HEK293 (cell line): ENCODE measurements around the gene IGFBP7.

Experiments used
- CTCF ChIA-PET: fragments of 350-600 bp; formaldehyde crosslinking; extraction: SDS; loops from one replicate; lab custom pipeline; 2021; ENCODE audit warnings: antibody characterized with exemption; lab: Yijun Ruan, JAX
- POLR2A ChIA-PET: fragments of 300-600 bp; formaldehyde crosslinking; extraction: SDS; loops from one replicate; lab custom pipeline; 2020; ENCODE audit warnings: antibody characterized with exemption, inconsistent platforms; lab: Yijun Ruan, JAX
- H3K27ac ChIP-seq: fragments of 200-500 bp; sonication (Bioruptor generic); 2 replicates; pipeline ENCODE4 v1.5.1; 2014; ENCODE audit warnings: low read depth, low read length, control low read depth, inconsistent platforms; ENCODE audit errors: extremely low read depth
- H3K36me3 ChIP-seq, 2 experiments: fragments of 200-500 bp in 1 of 2; sonication (Bioruptor generic) in 1 of 2; 1 replicate in 1 of 2; 2 replicates in 1 of 2; pipeline ENCODE4 v1.5.1; 2014 to 2017; ENCODE audit warnings: inconsistent platforms in 2 of 2, low read length in 2 of 2; ENCODE audit not compliant: control insufficient read depth in 2 of 2, insufficient read depth in 1 of 2
- H3K4me1 ChIP-seq: fragments of 200-500 bp; sonication (Bioruptor generic); 2 replicates; pipeline ENCODE4 v1.5.1; 2014; ENCODE audit warnings: mild to moderate bottlenecking, low read length, inconsistent platforms; ENCODE audit not compliant: control insufficient read depth, insufficient read depth
- H3K4me3 ChIP-seq: 2 replicates; pipeline ENCODE4 v1.5.1; 2011; ENCODE audit warnings: low read depth, mild to moderate bottlenecking, control low read depth, low read length, moderate library complexity
- H3K9me3 ChIP-seq: fragments of 200-500 bp; sonication (Bioruptor generic); 2 replicates; pipeline ENCODE4 v1.5.1; 2014; ENCODE audit warnings: low read depth, low read length, inconsistent platforms; ENCODE audit not compliant: control insufficient read depth, insufficient read depth
- HOXC10 ChIP-seq: sonication (generic); formaldehyde crosslinking; IDR thresholded peaks from 2 replicates; pipeline ENCODE4 v1.8.1; 2023; ENCODE audit warnings: mild to moderate bottlenecking, missing genetic modification reagents
- MYNN ChIP-seq: fragments of 450-650 bp; formaldehyde crosslinking; IDR thresholded peaks from 2 replicates; pipeline ENCODE4 v1.5.1; 2016; ENCODE audit warnings: missing biosample characterization, missing genetic modification characterization, borderline replicate concordance
- OVOL3 ChIP-seq: fragments of 450-650 bp; formaldehyde crosslinking; IDR thresholded peaks from 2 replicates; pipeline ENCODE4 v1.5.1; 2016; ENCODE audit warnings: missing biosample characterization, missing genetic modification characterization
- ZBTB20 ChIP-seq: fragments of 450-650 bp; formaldehyde crosslinking; IDR thresholded peaks from 2 replicates; pipeline ENCODE4 v1.5.1; 2016; ENCODE audit warnings: missing biosample characterization, missing genetic modification characterization
- ZFHX2 ChIP-seq: fragments of 450-650 bp; formaldehyde crosslinking; conservative IDR thresholded peaks from 2 replicates; pipeline ENCODE4 v1.5.1; 2016; ENCODE audit warnings: missing biosample characterization, missing genetic modification characterization
- ZIC2 ChIP-seq: fragments of 450-650 bp; formaldehyde crosslinking; IDR thresholded peaks from 2 replicates; pipeline ENCODE4 v1.5.1; 2016; ENCODE audit warnings: missing biosample characterization, missing genetic modification characterization
- ZNF121 ChIP-seq: fragments of 450-650 bp; formaldehyde crosslinking; IDR thresholded peaks from 2 replicates; pipeline ENCODE4 v1.5.1; 2016; ENCODE audit warnings: missing biosample characterization, missing genetic modification characterization
- ZNF19 ChIP-seq: fragments of 450-650 bp; formaldehyde crosslinking; IDR thresholded peaks from 2 replicates; pipeline ENCODE4; 2016; ENCODE audit warnings: missing biosample characterization, missing genetic modification characterization, low read depth
- ZNF202 ChIP-seq: fragments of 450-650 bp; formaldehyde crosslinking; IDR thresholded peaks from 2 replicates; pipeline ENCODE4 v1.5.1; 2016; ENCODE audit warnings: missing biosample characterization, missing genetic modification characterization, borderline replicate concordance
- ZNF366 ChIP-seq: fragments of 450-650 bp; formaldehyde crosslinking; conservative IDR thresholded peaks from 2 replicates; pipeline ENCODE4 v1.5.1; 2016; ENCODE audit warnings: missing biosample characterization, missing genetic modification characterization
- ZNF37A ChIP-seq: fragments of 450-650 bp; IDR thresholded peaks from 2 replicates; pipeline ENCODE4 v1.5.1; 2018; ENCODE audit warnings: missing biosample characterization, missing genetic modification characterization
- ZNF404 ChIP-seq: fragments of 450-650 bp; formaldehyde crosslinking; IDR thresholded peaks from 2 replicates; pipeline ENCODE4 v1.5.1; 2017; ENCODE audit warnings: missing biosample characterization, missing genetic modification characterization
- ZNF48 ChIP-seq: fragments of 450-650 bp; formaldehyde crosslinking; IDR thresholded peaks from 2 replicates; pipeline ENCODE4 v1.5.1; 2016; ENCODE audit warnings: missing biosample characterization, missing genetic modification characterization
- ZNF510 ChIP-seq: fragments of 450-650 bp; formaldehyde crosslinking; IDR thresholded peaks from 2 replicates; pipeline ENCODE4 v1.5.1; 2018; ENCODE audit warnings: mild to moderate bottlenecking, missing genetic modification characterization, missing biosample characterization; ENCODE audit not compliant: insufficient replicate concordance
- ZNF549 ChIP-seq: fragments of 450-650 bp; IDR thresholded peaks from 2 replicates; pipeline ENCODE4 v1.5.1; 2018; ENCODE audit warnings: missing biosample characterization, missing genetic modification characterization, mild to moderate bottlenecking, inconsistent platforms, moderate library complexity
- ZNF555 ChIP-seq: fragments of 450-650 bp; formaldehyde crosslinking; conservative IDR thresholded peaks from 2 replicates; pipeline ENCODE4 v1.5.1; 2017; ENCODE audit warnings: missing biosample characterization, mild to moderate bottlenecking, missing genetic modification characterization, inconsistent platforms
- ZNF624 ChIP-seq: fragments of 450-650 bp; formaldehyde crosslinking; IDR thresholded peaks from 2 replicates; pipeline ENCODE4 v1.5.1; 2017; ENCODE audit warnings: missing biosample characterization, missing genetic modification characterization
- ZNF707 ChIP-seq: fragments of 450-650 bp; formaldehyde crosslinking; IDR thresholded peaks from 2 replicates; pipeline ENCODE4 v1.5.1; 2016; ENCODE audit warnings: missing biosample characterization, missing genetic modification characterization
- TF ChIP-seq, protein P1 (sequence below): fragments of 450-650 bp; formaldehyde crosslinking; IDR thresholded peaks from 2 replicates; pipeline ENCODE4 v1.5.0; 2017; ENCODE audit warnings: missing biosample characterization, missing genetic modification characterization, borderline replicate concordance
- TF ChIP-seq, protein P2 (sequence below): fragments of 450-650 bp; formaldehyde crosslinking; IDR thresholded peaks from 2 replicates; pipeline ENCODE4 v1.5.1; 2016; ENCODE audit warnings: missing biosample characterization, missing genetic modification characterization

Gene IGFBP7

DNA sequence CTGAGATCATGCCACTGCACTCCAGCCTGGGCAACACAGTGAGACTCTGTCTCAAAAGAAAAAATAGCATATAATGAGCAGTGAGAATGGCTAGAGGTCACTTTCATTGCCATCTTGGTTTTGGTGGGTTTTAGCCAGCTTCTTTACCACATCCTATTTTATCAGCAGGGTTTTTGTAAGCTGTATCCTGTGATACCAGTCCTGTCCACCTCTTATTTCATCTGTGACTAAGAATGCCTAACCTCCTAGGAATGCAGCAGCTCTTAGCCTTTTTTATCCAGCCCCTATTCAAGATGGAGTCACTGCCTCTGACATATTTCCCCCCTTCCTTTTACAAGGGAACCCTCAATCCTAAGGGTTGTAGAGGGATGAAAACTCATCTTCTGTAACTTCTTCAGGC, 26.1 kb upstream of the IGFBP7 start:
- Histone ChIP-seq H3K27ac (no peak overlapping the region), H3K4me1 (no peaks in the 10 kb centered on the region), H3K4me3 (no peak overlapping the region), H3K36me3 (no peaks in the 10 kb centered on the region), H3K9me3 (no peaks in the 10 kb centered on the region)
- TF ChIP-seq ZNF555 (tag by site-specific recombination) (no peak), ZNF121 (tag by site-specific recombination) (no peak), OVOL3 (tag by site-specific recombination) (no peak), ZNF624 (no peak), MYNN (tag by site-specific recombination) (no peak), ZNF510 (no peak), ZBTB20 (tag by site-specific recombination) (no peak), ZFHX2 (tag by site-specific recombination) (no peak), HOXC10 (CRISPR knock-in tag) (no peak), ZNF202 (tag by site-specific recombination) (no peak), ZNF549 (tag by site-specific recombination) (no peak)
- TF ChIP-seq, protein P1, sequence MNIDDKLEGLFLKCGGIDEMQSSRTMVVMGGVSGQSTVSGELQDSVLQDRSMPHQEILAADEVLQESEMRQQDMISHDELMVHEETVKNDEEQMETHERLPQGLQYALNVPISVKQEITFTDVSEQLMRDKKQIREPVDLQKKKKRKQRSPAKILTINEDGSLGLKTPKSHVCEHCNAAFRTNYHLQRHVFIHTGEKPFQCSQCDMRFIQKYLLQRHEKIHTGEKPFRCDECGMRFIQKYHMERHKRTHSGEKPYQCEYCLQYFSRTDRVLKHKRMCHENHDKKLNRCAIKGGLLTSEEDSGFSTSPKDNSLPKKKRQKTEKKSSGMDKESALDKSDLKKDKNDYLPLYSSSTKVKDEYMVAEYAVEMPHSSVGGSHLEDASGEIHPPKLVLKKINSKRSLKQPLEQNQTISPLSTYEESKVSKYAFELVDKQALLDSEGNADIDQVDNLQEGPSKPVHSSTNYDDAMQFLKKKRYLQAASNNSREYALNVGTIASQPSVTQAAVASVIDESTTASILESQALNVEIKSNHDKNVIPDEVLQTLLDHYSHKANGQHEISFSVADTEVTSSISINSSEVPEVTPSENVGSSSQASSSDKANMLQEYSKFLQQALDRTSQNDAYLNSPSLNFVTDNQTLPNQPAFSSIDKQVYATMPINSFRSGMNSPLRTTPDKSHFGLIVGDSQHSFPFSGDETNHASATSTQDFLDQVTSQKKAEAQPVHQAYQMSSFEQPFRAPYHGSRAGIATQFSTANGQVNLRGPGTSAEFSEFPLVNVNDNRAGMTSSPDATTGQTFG (tag by site-specific recombination): no peak
- TF ChIP-seq, protein P2, sequence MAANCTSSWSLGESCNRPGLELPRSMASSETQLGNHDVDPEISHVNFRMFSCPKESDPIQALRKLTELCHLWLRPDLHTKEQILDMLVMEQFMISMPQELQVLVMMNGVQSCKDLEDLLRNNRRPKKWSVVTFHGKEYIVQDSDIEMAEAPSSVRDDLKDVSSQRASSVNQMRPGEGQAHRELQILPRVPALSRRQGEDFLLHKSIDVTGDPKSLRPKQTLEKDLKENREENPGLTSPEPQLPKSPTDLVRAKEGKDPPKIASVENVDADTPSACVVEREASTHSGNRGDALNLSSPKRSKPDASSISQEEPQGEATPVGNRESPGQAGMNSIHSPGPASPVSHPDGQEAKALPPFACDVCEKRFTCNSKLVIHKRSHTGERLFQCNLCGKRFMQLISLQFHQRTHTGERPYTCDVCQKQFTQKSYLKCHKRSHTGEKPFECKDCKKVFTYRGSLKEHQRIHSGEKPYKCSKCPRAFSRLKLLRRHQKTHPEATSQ (tag by site-specific recombination): no peak
- ChIA-PET POLR2A (no interaction called here), CTCF (interaction anchor here (0.6 kb wide), 1 partner anchor 7 kb away, joined by 3 read pairs; no protein-coding TSS in a partner anchor)

DNA sequence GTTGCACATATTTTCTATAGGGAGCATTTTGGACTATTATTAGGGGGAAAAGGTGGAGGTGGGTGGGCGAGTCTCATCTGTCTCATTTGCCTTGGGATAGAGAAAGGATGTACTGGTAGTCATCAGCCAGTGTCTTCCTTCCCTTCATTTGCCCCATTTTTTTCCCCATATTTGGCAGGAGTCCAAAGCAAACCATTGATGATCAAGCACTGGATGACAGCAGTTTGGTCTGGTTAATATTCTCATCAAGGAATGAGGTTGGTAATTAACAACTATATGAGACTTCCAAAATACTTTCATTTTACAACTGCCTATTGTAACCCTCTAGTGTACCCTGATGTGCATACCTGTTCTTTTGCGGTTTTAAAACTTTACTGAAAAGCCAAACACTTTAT, 22.6 kb upstream of the IGFBP7 start:
- TF ChIP-seq ZNF19 (tag by site-specific recombination) (no peak), ZIC2 (no peak), ZNF404 (tag by site-specific recombination) (no peak), ZNF707 (tag by site-specific recombination) (no peak), ZNF366 (tag by site-specific recombination) (no peak), ZNF37A (tag by site-specific recombination) (no peak), ZNF48 (tag by site-specific recombination) (no peak)
- CTCF ChIA-PET: no interaction called here
- Histone ChIP-seq H3K4me1 (no peaks in the 10 kb centered on the region), H3K4me3 (no peak overlapping the region), H3K27ac (no peak overlapping the region), H3K36me3 (no peaks in the 10 kb centered on the region), H3K9me3 (no peaks in the 10 kb centered on the region)
- POLR2A ChIA-PET: interaction anchor here (1.1 to 1.5 kb wide), 2 partner anchors 14 to 57 kb away, joined by 3 to 4 read pairs; no protein-coding TSS in a partner anchor
